GM23338 (cell line): ENCODE results near the gene LAMC2. TPM values are rescaled to one million over a fixed set of nuclear protein-coding genes. Genes with fewer than 3 reads are reported as not detected.

Experiments
- ATAC-seq: fragments of 200-7000 bp; cut with Tn5 transposase; 3 replicates; pipeline ENCODE4 v1.9.1; 2020
- DNase-seq: peaks from one replicate; pipeline ENCODE4 v3.0.0-alpha.2; 2015; ENCODE audit warnings: low spot score
- H2AFZ ChIP-seq: fragments of 200-600 bp; sonication (generic); 2 replicates; pipeline ENCODE4 v1.8.0; 2016; ENCODE audit warnings: antibody characterized with exemption, mild to moderate bottlenecking, moderate library complexity
- H3F3A ChIP-seq: fragments of 200-600 bp; sonication (generic); replicated peaks from 2 replicates; pipeline ENCODE4 v1.8.0; 2017; ENCODE audit warnings: antibody characterized with exemption, mixed run types, low read depth
- H3K27ac ChIP-seq: fragments of 200-600 bp; sonication (generic); 2 replicates; pipeline ENCODE4 v1.6.1; 2016; ENCODE audit warnings: low read depth
- H3K27me3 ChIP-seq: fragments of 200-600 bp; sonication (generic); 2 replicates; pipeline ENCODE4 v1.8.0; 2016; ENCODE audit warnings: mild to moderate bottlenecking, mixed run types, moderate library complexity; ENCODE audit not compliant: insufficient read depth
- H3K36me3 ChIP-seq: fragments of 200-600 bp; sonication (generic); 2 replicates; pipeline ENCODE4 v1.8.0; 2016; ENCODE audit warnings: mild to moderate bottlenecking; ENCODE audit not compliant: insufficient read depth
- H3K4me1 ChIP-seq: fragments of 200-600 bp; sonication (generic); 2 replicates; pipeline ENCODE4 v1.8.0; 2016; ENCODE audit warnings: mild to moderate bottlenecking, moderate library complexity; ENCODE audit not compliant: insufficient read depth
- H3K4me2 ChIP-seq: fragments of 200-600 bp; sonication (generic); 2 replicates; pipeline ENCODE4 v1.7.1; 2017; ENCODE audit warnings: mixed run types
- H3K4me3 ChIP-seq: fragments of 200-600 bp; sonication (generic); 2 replicates; pipeline ENCODE4 v1.6.1; 2016; ENCODE audit warnings: mixed run types
- H3K79me2 ChIP-seq: fragments of 200-600 bp; sonication (generic); replicated peaks from 2 replicates; pipeline ENCODE4 v1.8.0; 2017; ENCODE audit warnings: mild to moderate bottlenecking; ENCODE audit not compliant: insufficient read depth
- H3K9me2 ChIP-seq: fragments of 200-600 bp; sonication (generic); 2 replicates; pipeline ENCODE4 v1.8.0; 2017; ENCODE audit not compliant: insufficient read depth
- H4K20me1 ChIP-seq: fragments of 200-600 bp; sonication (generic); replicated peaks from 2 replicates; pipeline ENCODE4 v1.8.0; 2017; ENCODE audit warnings: mild to moderate bottlenecking; ENCODE audit not compliant: insufficient read depth
- H3K27ac Mint-ChIP-seq: 2 replicates; pipeline ENCODE4 v1.8.0; 2020; ENCODE audit warnings: inconsistent platforms, mild to moderate bottlenecking, moderate library complexity, mixed read lengths
- H3K27me3 Mint-ChIP-seq: 3 replicates; pipeline ENCODE4 v1.8.0; 2022; ENCODE audit warnings: low read depth, mild to moderate bottlenecking, moderate library complexity, mixed read lengths, inconsistent platforms; ENCODE audit not compliant: insufficient read depth, poor library complexity
- H3K36me3 Mint-ChIP-seq: 3 replicates; pipeline ENCODE4 v1.8.0; 2021; ENCODE audit warnings: low read depth, mild to moderate bottlenecking, inconsistent platforms, moderate library complexity, mixed read lengths
- H3K4me1 Mint-ChIP-seq: 3 replicates; pipeline ENCODE4 v1.8.0; 2020; ENCODE audit warnings: mild to moderate bottlenecking, inconsistent platforms, mixed read lengths
- H3K4me3 Mint-ChIP-seq: 3 replicates; pipeline ENCODE4 v1.8.0; 2021; ENCODE audit warnings: moderate library complexity, mild to moderate bottlenecking, inconsistent platforms, mixed read lengths
- H3K9me3 Mint-ChIP-seq: 3 replicates; pipeline ENCODE4 v1.8.0; 2020; ENCODE audit warnings: moderate library complexity, mild to moderate bottlenecking, inconsistent platforms, mixed read lengths
- CREB1 ChIP-seq: fragments of 250-450 bp; sonication (Bioruptor Pico); IDR thresholded peaks from 2 replicates; pipeline ENCODE4 v1.5.0; 2020; ENCODE audit warnings: low read depth, mild to moderate bottlenecking, moderate library complexity
- ETS1 ChIP-seq: IDR thresholded peaks from 2 replicates; pipeline ENCODE4 v1.6.1; 2016; ENCODE audit warnings: antibody characterized with exemption
- JUNB ChIP-seq: IDR thresholded peaks from one replicate; pipeline ENCODE4 v1.6.1; 2016; ENCODE audit warnings: antibody characterized with exemption; ENCODE audit not compliant: unreplicated experiment
- NANOG ChIP-seq: IDR thresholded peaks from 2 replicates; pipeline ENCODE4 v1.6.1; 2016; ENCODE audit warnings: antibody characterized with exemption, borderline replicate concordance
- POLR2AphosphoS5 ChIP-seq: IDR thresholded peaks from 2 replicates; pipeline ENCODE4 v1.6.1; 2016; ENCODE audit warnings: antibody characterized with exemption, low read depth
- REST ChIP-seq: IDR thresholded peaks from one replicate; pipeline ENCODE4 v1.6.1; 2018; ENCODE audit warnings: antibody characterized with exemption; ENCODE audit not compliant: unreplicated experiment
- STAT1 ChIP-seq: IDR thresholded peaks from one replicate; pipeline ENCODE4 v1.6.1; 2016; ENCODE audit warnings: antibody characterized with exemption; ENCODE audit not compliant: unreplicated experiment
- ZNF114 ChIP-seq: fragments of 250-450 bp; sonication (Bioruptor Pico); IDR thresholded peaks from 2 replicates; pipeline ENCODE4 v1.5.0; 2020; ENCODE audit warnings: mild to moderate bottlenecking, moderate library complexity
- polyA plus RNA-seq: library from polyadenylated mRNA; unstranded; fragments of >200 nt; fragmentation: Nextera tagmentation; extraction: Ambion mirVana; gene quantifications from 2 replicates; pipeline ENCODE4 v1.2.1, GENCODE V29; 2016
- total RNA-seq: library from RNA; depleted of rRNA; stranded (reverse); fragments of >200 nt; shearing (Covaris generic); gene quantifications from 2 replicates; pipeline ENCODE4 v1.2.3, GENCODE V29; 2014
- TF ChIP-seq, protein P1 (sequence below), 2 experiments: fragments of 200-600 bp in 1 of 2; sonication (generic) in 1 of 2; conservative IDR thresholded peaks; 2 replicates each; pipeline versions ENCODE4 v1.5.1 to v1.6.1; 2016 to 2017; ENCODE audit warnings: antibody characterized with exemption in 2 of 2, low read depth in 2 of 2, mild to moderate bottlenecking in 2 of 2, moderate library complexity in 1 of 2

LAMC2 gene
- total and polyA plus RNA-seq, 2 experiments from 2014 or later, result 4.3 to 19.5 TPM

DNA sequence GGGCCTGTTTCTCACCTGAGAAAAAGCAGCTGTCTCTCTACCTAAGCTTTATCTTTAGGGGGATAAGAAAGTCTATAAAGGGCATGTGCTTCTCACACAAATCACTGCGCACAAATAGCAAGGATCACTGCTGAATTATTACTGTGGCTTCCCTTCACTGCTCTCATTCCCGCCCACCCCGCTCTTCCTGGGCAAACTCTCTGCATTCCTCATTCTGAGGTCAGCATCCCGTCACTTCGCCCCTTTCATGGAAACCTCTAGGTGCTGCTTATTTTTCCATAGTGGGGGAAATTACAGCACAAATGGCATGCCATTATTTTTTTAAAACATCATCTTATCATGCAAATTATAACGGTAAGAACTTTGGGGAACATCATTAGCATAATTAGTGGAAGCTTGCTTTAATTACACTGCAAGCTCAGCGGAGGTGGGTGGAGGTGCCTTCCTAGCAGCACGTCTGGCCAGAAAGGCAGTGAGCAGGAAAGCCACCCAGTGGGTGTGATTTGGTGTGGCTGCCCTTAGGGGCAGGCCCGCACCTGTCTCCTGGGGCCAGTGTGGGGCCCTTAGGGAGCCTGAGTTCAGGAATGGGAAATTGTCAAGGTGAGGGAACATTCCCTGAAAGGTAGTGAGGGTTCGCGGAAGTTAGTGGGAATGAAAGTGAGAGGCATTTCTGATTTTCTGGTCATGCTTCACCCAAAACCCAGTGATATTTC lies 105.9 kb downstream of the LAMC2 start:
- Mint-ChIP-seq H3K27ac (peak overlapping the region; percentile 49; the same call in 1 of the 2 replicates), H3K36me3 (peaks cover 6% of the 10 kb centered on the region; the same call in 2 of the 3 replicates), H3K4me3 (no peak overlapping the region; the same call in 2 of the 3 replicates), H3K27me3 (peaks cover 7% of the 10 kb centered on the region), H3K9me3 (no peaks in the 10 kb centered on the region), H3K4me1 (peaks cover 30% of the 10 kb centered on the region)
- Histone ChIP-seq H3K4me1 (peaks cover 29% of the 10 kb centered on the region), H3K36me3 (no peaks in the 10 kb centered on the region), H3K27ac (peak overlapping the region; percentile 84), H3K79me2 (no peaks in the 10 kb centered on the region), H3F3A (peaks cover 13% of the 10 kb centered on the region; the same call in 1 of the 2 replicates), H3K4me3 (0 out of 2 replicates have a peak overlapping the region, but pooled peaks have one; percentile 5), H3K27me3 (no peaks in the 10 kb centered on the region), H3K4me2 (peak overlapping the region; percentile 68), H2AFZ (no peak overlapping the region; the same call in 1 of the 2 replicates), H4K20me1 (no peaks in the 10 kb centered on the region), H3K9me2 (no peaks in the 10 kb centered on the region)
- ATAC-seq (peak; percentile 86), DNase-seq (peak; percentile 62)
- TF ChIP-seq REST (no peak), CREB1 (CRISPR knock-in tag) (0 out of 2 replicates have a peak, but pooled peaks have one; percentile 35), NANOG (peak; percentile 72; the same call in 1 of the 2 replicates)

DNA sequence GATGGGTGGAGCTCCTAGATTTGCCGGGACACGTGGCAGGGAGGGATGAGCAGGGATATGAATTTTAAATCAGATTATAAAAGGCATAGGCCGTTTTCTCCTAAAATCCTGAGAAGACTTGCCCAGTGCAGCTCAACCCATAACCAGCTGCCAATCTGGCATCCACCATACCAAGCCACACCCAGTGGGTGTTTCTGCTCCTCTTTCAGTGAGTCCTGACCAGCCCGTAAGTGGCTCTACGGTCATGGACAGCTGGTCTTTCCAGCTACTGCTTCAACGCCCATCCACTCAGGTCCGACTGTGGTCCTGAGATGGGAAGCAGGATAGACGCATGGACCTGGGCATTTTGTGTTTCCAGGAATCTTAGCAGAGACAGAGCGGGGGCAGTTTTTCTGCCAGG lies 107.2 kb downstream of the LAMC2 start:
- Mint-ChIP-seq H3K9me3 (no peaks in the 10 kb centered on the region), H3K27me3 (peaks cover 7% of the 10 kb centered on the region), H3K4me1 (peaks cover 30% of the 10 kb centered on the region), H3K4me3 (no peak overlapping the region), H3K27ac (no peak overlapping the region), H3K36me3 (peaks cover 6% of the 10 kb centered on the region; the same call in 2 of the 3 replicates)
- peak overlapping the region; percentile 0; the same call in 1 of the 2 replicates for H3K27ac ChIP-seq
- DNase-seq (no peak), ATAC-seq (no peak)
- no peaks in the 10 kb centered on the region for H3K27me3 ChIP-seq
- H4K20me1 ChIP-seq, result no peaks in the 10 kb centered on the region
- H3K4me3 ChIP-seq, result no peak overlapping the region
- H2AFZ ChIP-seq, result no peak overlapping the region; the same call in 1 of the 2 replicates
- peak overlapping the region; percentile 68; the same call in 1 of the 2 replicates for H3K4me2 ChIP-seq
- no peaks in the 10 kb centered on the region for H3K9me2 ChIP-seq
- H3K4me1 ChIP-seq, result peaks cover 29% of the 10 kb centered on the region
- no peaks in the 10 kb centered on the region for H3K36me3 ChIP-seq
- H3F3A ChIP-seq, result peaks cover 13% of the 10 kb centered on the region; the same call in 1 of the 2 replicates
- H3K79me2 ChIP-seq, result no peaks in the 10 kb centered on the region
- no peak for TF ChIP-seq STAT1
- TF ChIP-seq REST, result no peak
- TF ChIP-seq, protein P1, sequence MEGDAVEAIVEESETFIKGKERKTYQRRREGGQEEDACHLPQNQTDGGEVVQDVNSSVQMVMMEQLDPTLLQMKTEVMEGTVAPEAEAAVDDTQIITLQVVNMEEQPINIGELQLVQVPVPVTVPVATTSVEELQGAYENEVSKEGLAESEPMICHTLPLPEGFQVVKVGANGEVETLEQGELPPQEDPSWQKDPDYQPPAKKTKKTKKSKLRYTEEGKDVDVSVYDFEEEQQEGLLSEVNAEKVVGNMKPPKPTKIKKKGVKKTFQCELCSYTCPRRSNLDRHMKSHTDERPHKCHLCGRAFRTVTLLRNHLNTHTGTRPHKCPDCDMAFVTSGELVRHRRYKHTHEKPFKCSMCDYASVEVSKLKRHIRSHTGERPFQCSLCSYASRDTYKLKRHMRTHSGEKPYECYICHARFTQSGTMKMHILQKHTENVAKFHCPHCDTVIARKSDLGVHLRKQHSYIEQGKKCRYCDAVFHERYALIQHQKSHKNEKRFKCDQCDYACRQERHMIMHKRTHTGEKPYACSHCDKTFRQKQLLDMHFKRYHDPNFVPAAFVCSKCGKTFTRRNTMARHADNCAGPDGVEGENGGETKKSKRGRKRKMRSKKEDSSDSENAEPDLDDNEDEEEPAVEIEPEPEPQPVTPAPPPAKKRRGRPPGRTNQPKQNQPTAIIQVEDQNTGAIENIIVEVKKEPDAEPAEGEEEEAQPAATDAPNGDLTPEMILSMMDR (conservative IDR thresholded peaks at IDR 0.05; ENCODE audit: low read depth in 2 of 2), result no peak
- no peak for TF ChIP-seq NANOG
- TF ChIP-seq ZNF114 (CRISPR knock-in tag), result no peak
- no peak for TF ChIP-seq POLR2AphosphoS5
- no peak for TF ChIP-seq ETS1
- TF ChIP-seq JUNB, result no peak
